ENCODE measurements around the gene TGFBR1.
A peak's percentile ranks its signal among the peaks of the same experiment; 100 is the strongest.

Gene TGFBR1

DNA sequence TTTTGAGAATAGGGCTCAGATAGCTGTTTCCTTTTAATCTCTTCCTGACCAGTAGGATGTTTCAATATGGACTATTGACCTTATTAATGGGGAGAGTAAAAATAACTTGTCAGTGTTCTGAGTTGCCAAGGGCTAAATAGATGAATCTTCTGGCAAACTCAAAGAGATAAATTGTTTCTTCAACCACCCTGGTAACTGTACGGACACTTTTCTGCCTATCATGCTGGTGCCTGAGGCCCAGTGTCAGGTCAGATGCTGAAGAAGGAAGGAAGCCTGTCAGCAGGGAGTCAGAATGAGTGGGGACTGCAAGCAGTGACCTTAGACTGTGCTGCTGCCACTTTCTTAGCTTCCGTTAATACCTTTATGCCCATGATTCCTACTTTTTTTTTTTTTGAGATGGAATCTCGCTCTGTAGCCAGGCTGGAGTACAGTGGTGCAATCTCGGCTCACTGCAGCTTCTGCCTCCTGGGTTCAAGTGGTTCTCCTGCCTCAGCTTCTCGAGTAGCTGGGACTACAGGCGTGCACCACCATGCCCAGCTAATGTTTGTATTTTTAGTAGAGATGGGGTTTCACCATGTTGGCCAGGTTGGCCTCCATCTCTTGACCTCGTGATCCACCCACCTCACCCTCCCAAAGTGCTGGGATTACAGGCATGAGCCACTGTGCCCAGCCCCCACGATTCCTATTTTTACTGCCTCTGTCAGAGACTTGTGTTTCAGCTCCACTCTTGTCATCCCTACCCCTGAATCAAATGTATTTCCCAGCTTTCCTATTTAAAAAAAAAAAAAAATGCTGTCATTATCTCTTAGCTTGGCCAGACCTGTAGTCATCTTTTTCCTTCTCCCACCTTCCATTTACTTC is 33.7 kb downstream of the TGFBR1 start:
- no peak for DNase-seq

DNA sequence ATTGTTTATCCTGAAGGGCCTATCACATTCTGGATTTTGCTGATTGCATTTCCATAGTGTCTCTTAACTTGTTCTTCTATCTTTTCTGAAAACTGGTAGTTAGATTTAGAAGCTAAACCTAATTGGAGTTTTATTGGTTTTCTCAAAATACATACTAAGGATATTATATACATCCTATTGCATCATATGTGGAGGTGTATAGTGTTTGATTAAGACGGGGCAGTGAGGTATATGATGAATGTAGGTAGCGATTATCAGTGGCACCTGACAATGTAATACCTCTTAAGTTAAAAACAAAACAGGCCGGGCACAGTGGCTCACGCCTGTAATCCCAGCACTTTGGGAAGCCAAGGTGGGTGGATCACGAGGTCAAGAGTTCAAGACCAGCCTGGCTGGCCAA is 35.0 kb downstream of the TGFBR1 start:
- DNase-seq, result no peak

DNA sequence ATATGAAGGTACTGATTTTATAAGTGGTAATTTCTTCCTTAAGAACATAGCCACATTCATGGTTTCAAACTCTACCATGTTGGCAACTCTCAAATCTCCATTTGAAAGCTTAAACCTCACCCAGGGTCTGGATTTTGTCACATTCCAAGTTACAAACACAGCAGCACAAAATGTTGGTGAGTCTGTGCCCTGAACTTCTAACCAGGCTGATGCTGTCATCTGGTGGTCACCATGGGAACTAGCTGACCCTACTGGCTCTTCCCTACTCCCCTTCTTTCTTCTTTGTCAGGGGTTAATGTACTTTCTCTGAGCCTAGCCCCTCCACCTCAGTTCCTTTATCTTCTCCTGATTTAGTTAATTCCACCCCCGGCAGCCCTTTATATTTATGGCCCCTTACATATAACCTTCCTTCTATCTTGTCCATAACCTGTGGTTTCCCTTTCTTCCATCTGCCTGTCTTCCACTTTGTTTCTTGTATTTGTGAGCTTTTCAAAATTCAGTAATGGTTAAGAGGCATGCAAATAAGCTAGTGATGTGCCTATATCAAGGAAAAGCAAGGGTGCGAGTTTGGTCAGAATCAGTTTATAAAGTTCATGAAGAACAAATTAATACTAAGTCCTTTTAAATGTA is 35.9 kb downstream of the TGFBR1 start:
- DNase-seq, result peak; percentile 61

DNA sequence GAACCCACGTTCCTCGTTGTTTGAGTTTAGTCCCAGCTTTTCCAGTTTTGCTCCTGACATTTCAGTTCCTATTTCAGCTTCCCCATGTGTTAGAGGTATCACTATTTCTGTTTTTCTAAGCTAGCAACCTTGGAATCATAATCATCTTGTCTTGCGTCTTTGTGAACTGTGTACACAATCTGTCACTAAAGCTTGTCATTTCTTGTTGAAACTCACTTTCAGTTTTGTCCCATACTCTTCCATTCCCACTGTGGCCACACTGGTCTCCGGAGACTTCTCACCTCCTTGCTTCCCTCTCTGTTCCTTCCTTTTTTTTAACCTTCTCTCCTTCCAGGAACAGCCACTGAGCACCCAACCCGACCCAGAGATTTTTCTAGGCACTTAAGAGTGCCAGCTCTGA is 36.9 kb downstream of the TGFBR1 start:
- no peak for DNase-seq

DNA sequence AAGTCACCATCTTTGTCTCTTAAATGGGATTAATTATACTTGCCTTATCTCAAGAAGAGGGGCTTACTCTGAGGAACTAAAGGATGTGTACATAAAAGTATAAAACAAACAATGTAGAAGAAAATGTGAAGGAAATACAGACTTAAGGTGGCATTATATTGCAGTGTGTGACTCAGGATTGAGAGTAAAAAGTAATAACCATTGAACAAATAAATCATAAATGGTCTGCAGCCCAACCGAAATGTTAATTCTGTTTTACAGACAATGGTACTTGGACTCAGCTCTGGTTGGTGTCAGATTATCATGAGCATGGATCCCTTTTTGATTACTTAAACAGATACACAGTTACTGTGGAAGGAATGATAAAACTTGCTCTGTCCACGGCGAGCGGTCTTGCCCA is 37.4 kb downstream of the TGFBR1 start:
- no peak for DNase-seq

DNA sequence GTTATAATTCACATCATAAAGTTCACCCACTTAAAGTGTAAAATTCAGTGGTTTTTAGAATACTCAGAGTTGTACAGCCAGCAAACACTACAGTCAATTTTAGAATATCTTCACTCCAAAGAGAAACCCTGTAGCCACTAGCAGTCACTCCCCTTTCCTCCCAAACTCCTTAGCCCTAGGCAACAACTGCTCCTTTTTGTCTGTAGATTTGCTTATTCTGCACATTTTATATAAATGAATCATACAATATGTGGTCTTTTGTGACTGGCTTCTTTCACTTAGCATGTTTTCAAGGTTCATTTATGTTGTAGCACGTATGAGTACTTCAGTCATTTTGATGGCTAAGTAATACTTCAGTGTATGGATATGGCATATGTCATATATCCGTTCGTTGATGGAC is 38.7 kb downstream of the TGFBR1 start:
- DNase-seq, result no peak

DNA sequence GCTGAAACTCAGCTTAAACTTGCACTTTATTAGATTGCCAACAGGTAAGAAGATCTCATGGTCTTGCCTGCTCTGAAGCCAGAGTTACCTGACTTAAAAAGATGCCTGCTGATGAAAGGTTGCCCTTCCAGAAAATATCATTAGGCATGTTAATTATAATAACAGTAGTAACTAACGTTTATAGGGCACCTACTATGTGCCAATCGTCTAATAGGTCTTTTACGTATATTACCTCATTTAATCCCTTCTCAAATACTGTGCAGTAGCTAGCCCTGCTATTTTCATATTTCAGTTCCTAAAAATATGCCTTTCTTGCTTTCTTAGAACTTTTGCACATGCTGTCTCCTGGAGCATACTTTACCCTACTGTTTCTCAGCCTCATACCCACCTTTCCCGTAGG is 40.1 kb downstream of the TGFBR1 start:
- DNase-seq, result no peak

DNA sequence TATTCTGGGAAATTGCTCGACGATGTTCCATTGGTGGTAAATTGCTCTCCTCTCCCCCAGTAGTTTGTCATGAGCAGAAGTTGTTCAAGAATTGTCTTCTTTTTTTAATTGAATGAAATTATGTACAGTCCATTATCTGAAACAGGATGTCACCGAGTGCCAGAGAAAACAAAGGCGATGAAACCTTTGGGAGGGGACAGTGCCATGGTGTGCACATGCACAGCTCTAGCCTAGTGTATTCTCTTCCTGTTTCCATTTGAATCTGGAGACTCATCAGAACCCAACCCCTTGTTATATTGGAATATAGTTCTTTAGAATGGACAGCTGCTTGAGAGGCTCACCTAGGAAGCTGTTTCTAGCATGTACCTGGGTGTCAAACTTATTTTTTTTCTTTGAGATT is 41.7 kb downstream of the TGFBR1 start:
- no peak for DNase-seq

DNA sequence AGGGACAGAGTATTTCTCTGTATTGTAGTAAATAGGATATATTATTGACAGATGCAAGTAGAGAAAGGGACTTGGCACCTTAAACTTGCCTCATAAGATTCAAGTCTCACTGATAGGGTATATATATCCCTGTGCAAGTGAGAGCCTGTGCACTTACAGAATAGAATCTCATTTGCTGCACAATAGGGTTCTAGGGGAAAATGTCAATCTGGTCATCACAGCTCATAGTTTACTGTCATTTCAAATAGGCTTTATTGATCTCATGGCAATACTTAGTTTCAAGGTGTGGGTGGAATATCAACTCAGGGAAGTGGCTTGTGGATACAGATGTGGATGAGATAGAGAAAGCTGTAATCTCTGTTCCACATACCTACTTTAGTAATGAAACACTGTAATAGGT is 42.3 kb downstream of the TGFBR1 start:
- no peak for DNase-seq

DNA sequence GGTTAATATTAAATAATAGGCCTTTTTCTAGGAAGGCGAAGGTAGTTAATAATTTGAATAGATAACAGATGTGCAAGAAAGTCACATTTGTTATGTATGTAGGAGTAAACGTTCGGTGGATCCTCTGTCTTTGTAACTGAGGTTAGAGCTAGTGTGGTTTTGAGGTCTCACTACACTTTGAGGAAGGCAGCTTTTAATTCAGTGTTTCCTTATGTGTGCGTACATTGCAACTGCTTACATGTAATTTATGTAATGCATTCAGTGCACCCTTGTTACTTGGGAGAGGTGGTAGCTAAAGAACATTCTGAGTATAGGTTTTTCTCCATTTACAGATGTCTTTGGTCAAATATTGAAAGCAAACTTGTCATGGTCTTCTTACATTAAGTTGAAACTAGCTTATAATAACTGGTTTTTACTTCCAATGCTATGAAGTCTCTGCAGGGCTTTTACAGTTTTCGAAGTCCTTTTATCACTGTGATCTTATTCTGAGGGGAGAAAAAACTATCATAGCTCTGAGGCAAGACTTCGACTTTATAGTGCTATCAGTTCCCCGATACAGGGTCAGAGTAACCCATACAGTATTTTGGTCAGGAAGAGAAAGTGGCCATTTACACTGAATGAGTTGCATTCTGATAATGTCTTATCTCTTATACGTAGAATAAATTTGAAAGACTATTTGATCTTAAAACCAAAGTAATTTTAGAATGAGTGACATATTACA is 45.7 kb downstream of the TGFBR1 start:
- DNase-seq, result no peak

DNA sequence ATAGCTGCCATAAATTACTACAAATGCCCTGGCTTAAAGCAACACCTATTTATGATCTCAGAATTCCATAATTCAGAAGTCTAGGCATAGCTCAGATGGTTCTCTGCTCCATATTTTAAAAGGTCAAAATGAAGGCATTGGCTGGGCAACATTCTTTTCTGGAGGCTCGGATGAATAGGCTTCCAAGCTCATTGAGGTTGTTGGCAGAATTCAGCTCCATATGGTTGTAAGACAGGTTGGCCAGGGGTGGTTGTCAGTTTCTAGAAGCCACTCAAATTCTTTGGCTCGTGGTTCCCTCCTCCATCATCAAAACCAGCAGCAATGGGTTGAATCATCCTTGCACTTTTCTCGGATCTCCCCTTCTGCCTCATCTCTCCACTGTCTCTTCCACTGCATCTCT is 49.4 kb downstream of the TGFBR1 start:
- no peak for DNase-seq

DNA sequence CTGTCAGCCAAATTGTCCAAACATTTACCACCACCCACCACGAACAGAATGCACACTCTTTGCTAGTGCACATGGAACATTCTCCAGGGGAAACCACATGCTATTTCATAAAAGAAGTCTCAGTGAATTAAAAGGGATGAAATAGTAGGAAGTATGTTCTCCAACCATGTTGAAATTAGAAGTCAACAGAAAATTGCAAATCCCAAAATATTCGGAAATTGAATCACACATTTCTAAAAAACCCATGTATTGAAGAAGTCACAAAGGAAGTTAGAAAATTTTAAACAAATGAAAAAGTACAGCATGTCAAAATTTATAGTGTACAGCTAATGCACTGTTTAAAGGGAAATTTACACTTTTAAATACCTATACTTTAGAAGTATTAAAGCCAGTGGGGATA is 50.8 kb downstream of the TGFBR1 start:
- DNase-seq, result no peak

DNA sequence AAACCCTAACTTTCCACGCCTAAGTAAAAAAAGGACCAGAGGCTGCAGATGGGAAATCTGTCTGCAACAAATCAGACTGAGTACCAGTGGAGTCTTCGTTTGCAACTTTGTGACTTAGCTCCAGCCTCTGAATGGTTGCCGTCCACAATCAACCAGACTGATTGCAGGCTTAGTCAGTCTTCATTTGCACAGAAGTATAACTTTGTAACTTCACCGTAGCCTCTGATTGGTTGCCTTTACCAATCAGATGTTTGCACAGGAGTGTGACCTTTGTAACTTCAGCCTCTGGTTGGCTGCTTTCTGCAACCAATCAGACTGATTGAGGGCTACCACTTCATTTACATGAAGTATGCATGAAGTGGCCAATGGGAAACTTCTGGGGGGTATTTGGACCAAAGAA is 53.7 kb downstream of the TGFBR1 start:
- DNase-seq, result no peak

DNA sequence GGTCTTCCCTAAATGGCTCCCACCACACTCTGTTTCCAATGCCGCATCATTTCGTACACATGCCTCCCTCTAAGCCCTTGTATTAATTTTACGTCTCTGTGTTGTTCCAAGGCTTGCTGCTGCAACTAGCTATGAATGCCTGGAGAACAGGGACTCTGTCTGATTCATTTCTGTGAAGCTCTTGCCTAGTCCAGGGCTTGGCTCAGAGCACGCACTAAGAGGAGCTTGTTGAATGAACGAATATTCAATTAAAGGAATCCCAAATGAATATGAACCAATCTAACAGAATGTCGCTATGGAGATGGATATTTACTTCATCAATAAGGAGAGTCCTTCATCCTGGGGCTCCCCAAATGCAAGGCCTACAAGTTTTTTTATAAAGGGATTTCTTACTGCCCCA is 55.3 kb downstream of the TGFBR1 start:
- no peak for DNase-seq

DNA sequence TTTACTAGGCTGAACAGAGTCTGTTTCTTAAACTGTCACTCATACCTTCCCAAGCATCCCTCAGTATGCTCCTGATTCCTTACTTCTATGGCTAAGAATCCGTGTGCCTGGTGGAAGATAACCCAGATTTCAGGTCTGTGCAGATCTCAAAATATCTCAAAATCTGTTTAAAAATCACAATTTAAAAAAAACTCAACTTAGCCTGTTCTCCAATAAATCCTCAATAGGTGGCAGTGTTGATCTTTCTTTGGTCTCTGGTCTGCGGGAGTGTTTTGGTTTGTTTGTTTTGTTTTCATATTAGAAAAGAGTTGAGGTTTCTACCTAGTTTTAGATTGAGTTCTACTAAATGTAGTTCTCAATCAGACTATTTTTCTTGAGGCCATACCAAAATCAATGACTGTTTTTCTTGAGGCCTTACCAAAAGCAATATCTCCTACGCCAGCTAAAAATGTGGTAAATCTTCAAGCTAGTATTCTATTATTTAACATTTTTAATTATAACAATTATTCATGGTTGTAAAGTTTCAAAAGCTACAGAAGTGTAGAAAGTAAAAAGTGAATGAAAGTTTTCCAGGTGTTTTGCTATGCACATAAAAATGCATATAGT is 57.9 kb downstream of the TGFBR1 start:
- DNase-seq, result peak; percentile 40

DNA sequence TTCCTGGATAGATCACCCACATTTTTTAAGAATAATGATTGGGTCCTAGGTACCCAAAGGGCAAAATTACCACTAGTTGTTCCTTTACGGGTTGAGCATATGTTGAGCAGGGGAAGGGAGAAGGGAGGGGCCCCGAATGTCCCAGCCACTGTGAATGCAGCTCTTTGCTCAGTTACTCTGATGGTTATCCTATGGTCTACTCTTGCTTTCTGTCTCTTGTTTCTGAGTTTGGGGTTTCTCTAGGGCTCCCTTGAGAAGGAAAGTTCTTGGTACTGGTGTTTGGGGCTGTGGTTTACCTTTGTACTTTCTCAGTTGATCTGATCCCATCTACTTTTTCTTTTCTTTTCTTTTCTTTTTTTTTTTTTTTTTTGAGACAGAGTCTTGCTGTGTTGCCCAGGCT is 61.2 kb downstream of the TGFBR1 start:
- no peak for DNase-seq

DNA sequence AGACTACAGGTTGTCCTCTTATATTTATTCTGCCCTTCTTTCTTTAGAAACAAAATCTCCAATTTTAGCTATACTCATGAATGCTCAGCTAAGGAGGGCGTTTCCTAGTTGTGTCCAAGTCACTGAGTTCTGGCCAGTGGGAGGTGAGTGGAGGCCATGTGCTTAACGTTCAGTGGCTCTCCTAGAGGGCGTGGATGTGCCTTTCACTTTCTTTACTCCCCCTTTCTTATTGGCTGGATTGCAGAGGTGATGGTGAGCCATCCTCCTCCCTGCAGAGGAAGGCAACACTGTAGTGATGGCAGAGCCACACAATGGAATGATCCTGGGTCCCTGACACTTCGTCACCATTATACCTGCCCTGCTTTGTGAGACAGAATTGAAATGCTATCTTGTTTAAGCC is 62.2 kb downstream of the TGFBR1 start:
- DNase-seq, result no peak

DNA sequence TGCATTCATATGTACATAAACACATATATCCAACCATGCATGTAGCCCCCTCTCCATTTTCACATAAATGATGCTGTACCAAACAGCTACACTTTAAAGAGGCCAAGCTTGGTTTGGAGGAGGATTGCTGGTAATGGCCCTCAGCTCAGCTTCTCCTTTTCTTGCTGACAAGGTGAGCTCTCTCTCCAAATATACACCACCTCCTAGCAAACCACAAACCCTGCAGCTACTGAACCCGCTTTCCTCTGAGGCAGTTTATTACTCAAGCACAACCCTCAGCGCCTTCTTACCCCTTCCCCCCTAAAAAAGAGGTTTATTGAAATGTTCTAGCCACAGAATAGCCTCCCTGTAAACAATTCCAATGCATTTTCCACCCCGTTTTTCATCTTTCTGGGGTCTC is 62.8 kb downstream of the TGFBR1 start:
- DNase-seq, result no peak

DNA sequence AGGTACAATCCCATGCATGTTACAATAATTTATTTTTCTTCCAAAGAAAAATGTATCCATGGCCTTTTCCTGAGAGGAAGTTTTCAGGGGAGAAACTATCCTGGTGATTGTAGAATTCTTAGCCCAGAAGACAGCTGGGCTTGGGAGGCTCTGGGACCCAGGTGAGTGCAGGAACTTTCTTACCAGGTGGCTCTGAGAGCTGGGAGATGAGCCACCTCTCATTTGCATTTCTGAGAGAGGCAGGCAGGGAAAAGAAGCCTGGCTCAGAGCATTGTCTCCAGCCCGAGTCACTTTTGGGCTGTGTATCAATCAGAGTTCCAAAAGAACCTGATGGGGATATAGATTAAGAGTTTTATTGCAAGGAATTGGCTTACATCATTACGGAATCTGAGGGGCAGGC is 64.2 kb downstream of the TGFBR1 start:
- no peak for DNase-seq

DNA sequence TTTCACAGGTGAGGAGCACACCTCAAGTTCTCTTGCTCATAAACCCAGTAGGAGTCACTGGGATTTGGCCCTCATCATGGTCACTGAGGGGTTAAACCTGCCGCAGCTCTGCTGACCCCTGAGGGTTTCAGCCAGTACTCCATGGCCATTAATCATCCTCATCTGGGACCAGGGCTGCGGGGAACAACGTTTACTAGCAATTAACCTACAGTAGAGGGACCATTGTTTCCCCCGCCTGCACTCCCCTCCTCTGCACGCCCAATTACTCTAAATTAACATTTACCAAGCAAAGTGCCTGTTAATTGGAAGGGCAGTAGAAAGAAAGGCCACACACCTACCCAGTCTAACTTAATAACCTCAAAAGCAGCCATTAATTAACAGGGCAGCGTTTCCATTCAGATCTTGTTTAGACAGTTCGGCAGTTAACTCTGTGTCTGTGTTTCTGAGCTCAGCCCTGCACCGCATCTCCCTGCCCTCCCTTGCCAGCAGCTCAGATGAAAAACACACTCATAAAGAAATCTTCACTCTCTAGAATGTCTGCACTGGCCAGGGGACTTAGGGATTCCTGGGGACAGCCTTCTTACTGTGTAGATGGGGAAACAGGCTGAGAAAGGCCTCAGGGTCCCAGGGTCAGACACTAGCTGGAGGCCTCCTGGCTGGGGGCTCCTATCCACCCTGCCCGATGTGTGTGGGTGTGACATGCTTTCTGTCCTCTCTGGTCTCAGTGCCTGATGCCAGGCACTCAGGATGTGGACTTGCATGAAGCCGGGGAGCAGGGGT is 65.3 kb downstream of the TGFBR1 start:
- no peak for DNase-seq

DNA sequence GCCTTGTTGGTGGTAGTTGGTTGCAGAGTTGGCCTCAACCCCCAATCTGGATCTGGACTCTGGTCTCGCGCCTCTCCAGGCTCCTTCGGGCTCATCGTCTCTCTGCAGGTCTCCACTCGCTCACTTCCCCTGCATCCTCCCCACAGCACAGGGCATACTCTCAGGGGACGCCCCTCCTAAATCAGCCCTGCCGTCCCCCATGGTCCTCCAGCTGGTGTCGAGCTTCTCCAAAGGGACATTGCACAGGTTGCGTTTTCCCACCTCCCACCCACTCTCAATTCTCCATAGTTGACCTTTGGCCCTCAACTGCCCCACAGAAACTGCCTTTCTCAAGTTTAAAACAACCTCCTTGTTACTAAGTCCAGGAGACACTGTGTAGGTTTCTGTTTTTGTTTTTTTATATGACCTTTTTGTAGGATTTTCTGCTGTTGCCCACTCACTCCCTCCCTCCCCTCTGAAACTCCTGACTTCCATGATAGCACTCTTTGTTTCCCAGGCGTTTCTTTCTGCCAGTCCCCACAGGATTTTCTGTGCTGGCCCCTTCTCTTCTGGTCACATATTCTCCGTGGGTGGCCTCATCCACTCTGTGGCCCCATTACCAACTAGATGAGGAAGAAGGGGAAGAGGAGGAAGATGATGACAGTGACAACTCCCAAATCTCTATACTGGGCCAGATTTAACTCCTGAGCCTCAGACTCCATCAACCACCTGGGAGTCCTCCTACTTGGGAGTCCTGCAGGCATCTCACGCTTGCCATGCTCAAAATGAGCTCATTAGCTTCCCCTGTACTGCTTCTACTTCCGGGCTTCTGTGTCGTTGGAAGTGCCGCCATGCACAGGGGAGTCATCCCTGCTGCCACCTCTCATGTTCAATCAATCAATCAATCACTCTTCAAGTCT is 66.6 kb downstream of the TGFBR1 start:
- DNase-seq, result no peak
